Astrocyte (in vitro differentiated cells and primary cell): Measurements from ENCODE around the gene RPS2.

ENCODE experiments used
- CTCF ChIP-seq: IDR thresholded peaks from 2 replicates; pipeline ENCODE4 v1.5.1; 2011; ENCODE audit warnings: low read depth, mild to moderate bottlenecking, inconsistent platforms, low read length, moderate library complexity; ENCODE audit not compliant: insufficient read depth
- EZH2 ChIP-seq: IDR thresholded peaks from 2 replicates; pipeline ENCODE4 v1.6.1; 2012; ENCODE audit warnings: mild to moderate bottlenecking, low read length, inconsistent platforms; ENCODE audit not compliant: insufficient read depth

DNA sequence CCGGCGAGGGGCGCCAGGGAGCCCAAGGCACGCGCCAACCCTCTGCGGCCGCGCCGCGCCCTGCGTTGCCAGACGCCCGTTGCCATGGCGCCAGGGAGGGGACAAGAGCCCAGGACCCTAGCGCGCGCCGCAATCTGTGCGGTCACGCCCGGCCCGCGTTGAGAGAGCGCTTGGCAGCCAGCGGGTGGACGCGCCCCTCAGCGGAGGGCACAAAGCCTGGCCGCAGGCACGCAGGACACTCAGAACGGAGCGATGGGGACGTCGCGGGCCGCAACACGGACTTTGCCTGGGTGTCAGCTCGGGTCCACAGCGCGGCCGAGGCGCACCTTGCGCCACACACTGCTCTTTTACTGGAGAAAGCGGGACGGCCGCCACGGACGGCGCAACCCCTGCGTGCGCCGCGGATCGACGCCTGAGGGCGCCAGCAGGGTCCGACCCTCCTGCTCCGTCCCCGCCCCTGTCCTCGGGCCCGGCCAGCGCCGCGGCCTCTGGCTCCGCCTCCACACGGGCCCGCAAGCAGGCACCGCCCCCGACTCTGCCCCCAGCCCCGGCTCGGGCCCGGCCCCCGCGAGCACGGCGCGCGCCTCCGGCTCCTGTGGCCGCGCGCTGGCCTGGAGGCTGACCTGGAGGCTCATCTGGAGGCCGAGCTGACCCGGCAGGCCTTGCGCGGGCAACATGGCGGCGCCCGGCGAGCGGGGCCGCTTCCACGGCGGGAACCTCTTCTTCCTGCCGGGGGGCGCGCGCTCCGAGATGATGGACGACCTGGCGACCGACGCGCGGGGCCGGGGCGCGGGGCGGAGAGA, 19.1 kb upstream of the RPS2 start, which contains the start of gene GFER:
- TF ChIP-seq CTCF: no peak
- TF ChIP-seq EZH2: no peak
